Retinal pigment epithelial cell (primary cell): Measurements from ENCODE around the gene RBMS3.

Source experiments
- DNase-seq: peaks from one replicate; pipeline ENCODE4 v3.0.0-alpha.2; 2010; ENCODE audit warnings: low read depth
- H3K4me3 ChIP-seq: 2 replicates; pipeline ENCODE4 v1.5.1; 2011; ENCODE audit warnings: mild to moderate bottlenecking, low read length, control low read depth, moderate library complexity
- CTCF ChIP-seq: conservative IDR thresholded peaks from 2 replicates; pipeline ENCODE4 v1.5.1; 2011; ENCODE audit warnings: low read depth, low read length, control low read depth, inconsistent platforms

RBMS3 gene

GRCh38 chr3:29397406-29397805, 116.5 kb downstream of the RBMS3 start:
- no peak for TF ChIP-seq CTCF
- no peak overlapping the region for H3K4me3 ChIP-seq
- no peak for DNase-seq

- no peak for DNase-seq
- TF ChIP-seq CTCF = no peak
- no peak overlapping the region for H3K4me3 ChIP-seq
Observed at GRCh38 chr3:29398787-29399186, 117.9 kb downstream of the RBMS3 start.

GRCh38 chr3:29406291-29406832, 125.5 kb downstream of the RBMS3 start:
- DNase-seq = no peak
- no peak for TF ChIP-seq CTCF
- no peak overlapping the region for H3K4me3 ChIP-seq

- no peak for DNase-seq
- no peak overlapping the region for H3K4me3 ChIP-seq
- no peak for TF ChIP-seq CTCF
Observed at GRCh38 chr3:29408676-29409075, 127.8 kb downstream of the RBMS3 start.

- TF ChIP-seq CTCF = no peak
- no peak overlapping the region for H3K4me3 ChIP-seq
- DNase-seq = no peak
Observed at GRCh38 chr3:29409409-29409808, 128.5 kb downstream of the RBMS3 start.

GRCh38 chr3:29410220-29410619, 129.3 kb downstream of the RBMS3 start:
- no peak for DNase-seq
- no peak overlapping the region for H3K4me3 ChIP-seq
- no peak for TF ChIP-seq CTCF

GRCh38 chr3:29410660-29411405, 130.0 kb downstream of the RBMS3 start:
- no peak for DNase-seq
- no peak overlapping the region for H3K4me3 ChIP-seq
- no peak for TF ChIP-seq CTCF
